SK-N-SH (cell line): ENCODE measurements around the gene PLAGL1. TPM values are rescaled to one million over a fixed set of nuclear protein-coding genes. Genes with fewer than 3 reads are reported as not detected.

Source experiments
- CTCF ChIA-PET: fragments of 300-600, 350-600 bp; formaldehyde crosslinking; extraction: SDS; loops from one replicate; lab custom pipeline; 2021; lab: Yijun Ruan, JAX
- POLR2A ChIA-PET: fragments of 350-600 bp; sonication (Branson Sonifier 250); formaldehyde crosslinking; extraction: SDS; loops from one replicate; lab custom pipeline; 2020; ENCODE audit warnings: antibody characterized with exemption, inconsistent platforms; lab: Yijun Ruan, JAX
- DNase-seq: peaks from one replicate; pipeline ENCODE4 v3.0.0; 2012
- H2AFZ ChIP-seq: fragments of 200-600 bp; sonication (generic); 2 replicates; pipeline ENCODE4 v1.8.1; 2016; ENCODE audit warnings: antibody characterized with exemption, mild to moderate bottlenecking, low read depth
- H3F3A ChIP-seq: fragments of 200-600 bp; sonication (generic); replicated peaks from 2 replicates; pipeline ENCODE3; 2016; ENCODE audit warnings: antibody characterized with exemption, mild to moderate bottlenecking; ENCODE audit not compliant: insufficient read depth
- H3K27ac ChIP-seq, 2 experiments: fragments of 200-500 bp in 1 of 2; fragments of 200-600 bp in 1 of 2; sonication (Bioruptor generic) in 1 of 2; sonication (generic), shearing (Covaris generic) in 1 of 2; 2 replicates each; pipeline versions ENCODE4 v1.5.1 to v1.6.1; 2014 to 2016; ENCODE audit warnings: low read depth in 2 of 2, inconsistent platforms in 1 of 2, low read length in 1 of 2, mild to moderate bottlenecking in 1 of 2, mixed read lengths in 1 of 2
- H3K27me3 ChIP-seq: fragments of 200-600 bp; sonication (generic), shearing (Covaris generic); 2 replicates; pipeline ENCODE4 v1.6.1; 2016; ENCODE audit warnings: mixed run types; ENCODE audit not compliant: insufficient read depth
- H3K36me3 ChIP-seq, 2 experiments: fragments of 200-500 bp in 1 of 2; fragments of 200-600 bp in 1 of 2; sonication (Bioruptor generic) in 1 of 2; sonication (generic) in 1 of 2; replicated peaks in 1 of 2; 2 replicates each; pipeline versions ENCODE3 to v1.5.1; 2014 to 2016; ENCODE audit warnings: low read length in 1 of 2, mild to moderate bottlenecking in 1 of 2; ENCODE audit not compliant: insufficient read depth in 2 of 2, control insufficient read depth in 1 of 2
- H3K4me1 ChIP-seq, 2 experiments: fragments of 200-500 bp in 1 of 2; fragments of 200-600 bp in 1 of 2; sonication (Bioruptor generic) in 1 of 2; sonication (generic), shearing (Covaris generic) in 1 of 2; 2 replicates each; pipeline versions ENCODE4 v1.5.1 to v1.6.1; 2014 to 2016; ENCODE audit warnings: low read depth in 1 of 2, low read length in 1 of 2, mixed run types in 1 of 2; ENCODE audit not compliant: insufficient read depth in 2 of 2, control insufficient read depth in 1 of 2
- H3K4me2 ChIP-seq: fragments of 200-600 bp; sonication (generic), shearing (Covaris generic); 2 replicates; pipeline ENCODE4 v1.6.1; 2017; ENCODE audit warnings: mixed run types
- H3K4me3 ChIP-seq, 2 experiments: fragments of 200-500 bp in 1 of 2; fragments of 200-600 bp in 1 of 2; sonication (Bioruptor generic) in 1 of 2; sonication (generic), shearing (Covaris generic) in 1 of 2; 2 replicates each; pipeline versions ENCODE4 v1.5.1 to v1.8.1; 2014 to 2016; ENCODE audit warnings: low read depth in 2 of 2, inconsistent platforms in 1 of 2, low read length in 1 of 2, mild to moderate bottlenecking in 1 of 2, mixed read lengths in 1 of 2, moderate library complexity in 1 of 2
- H3K79me2 ChIP-seq: fragments of 200-600 bp; sonication (generic); 2 replicates; pipeline ENCODE4 v1.8.1; 2017; ENCODE audit warnings: mild to moderate bottlenecking; ENCODE audit not compliant: insufficient read depth
- H3K9ac ChIP-seq: fragments of 200-600 bp; sonication (generic); 2 replicates; pipeline ENCODE4 v1.6.1; 2017; ENCODE audit warnings: mixed run types
- H3K9me2 ChIP-seq: fragments of 200-600 bp; sonication (generic); 2 replicates; pipeline ENCODE4 v1.6.1; 2017; ENCODE audit warnings: mixed run types
- H3K9me3 ChIP-seq: fragments of 200-600 bp; sonication (generic); 2 replicates; pipeline ENCODE4 v1.6.1; 2017; ENCODE audit warnings: mixed run types, mild to moderate bottlenecking, moderate library complexity
- H4K20me1 ChIP-seq: fragments of 200-600 bp; sonication (generic); 2 replicates; pipeline ENCODE4 v1.6.1; 2017; ENCODE audit warnings: mild to moderate bottlenecking, mixed run types; ENCODE audit not compliant: insufficient read depth
- EP300 ChIP-seq, 2 experiments: IDR thresholded peaks; 2 replicates each; pipeline versions ENCODE4 v1.4.0 to v1.6.1; 2012; ENCODE audit warnings: borderline replicate concordance in 1 of 2, low read depth in 1 of 2, low read length in 1 of 2
- FOXJ3 ChIP-seq: sonication (generic); formaldehyde crosslinking; IDR thresholded peaks from 2 replicates; pipeline ENCODE4 v1.5.1; 2020; ENCODE audit warnings: mild to moderate bottlenecking, missing genetic modification reagents
- GABPA ChIP-seq: IDR thresholded peaks from 2 replicates; pipeline ENCODE4 v1.4.0; 2012; ENCODE audit warnings: low read depth, mild to moderate bottlenecking
- MEF2A ChIP-seq: IDR thresholded peaks from 2 replicates; pipeline ENCODE4 v1.4.0; 2012; ENCODE audit warnings: low read depth, borderline replicate concordance
- POLR2AphosphoS5 ChIP-seq: IDR thresholded peaks from 2 replicates; pipeline ENCODE4 v1.6.1; 2012; ENCODE audit warnings: low read depth, low read length
- RFX5 ChIP-seq: IDR thresholded peaks from 2 replicates; pipeline ENCODE4 v1.6.1; 2012; ENCODE audit warnings: mild to moderate bottlenecking, improper control_type of control experiment, low read length
- TAF1 ChIP-seq: IDR thresholded peaks from 2 replicates; pipeline ENCODE4 v1.6.1; 2012; ENCODE audit warnings: low read depth, mild to moderate bottlenecking, low read length, moderate library complexity, borderline replicate concordance
- TEAD4 ChIP-seq: IDR thresholded peaks from 2 replicates; pipeline ENCODE4 v1.4.0; 2012; ENCODE audit warnings: mild to moderate bottlenecking, borderline replicate concordance; ENCODE audit not compliant: insufficient read depth
- YY1 ChIP-seq: IDR thresholded peaks from 2 replicates; pipeline ENCODE4 v1.4.0; 2012; ENCODE audit warnings: low read depth, mild to moderate bottlenecking
- WGBS: methylation state at CpG from one replicate; pipeline ENCODE4 v1.1.6; 2017; ENCODE audit warnings: low lambda C conversion rate; 5-methylcytosine and 5-hydroxymethylcytosine counted together
- polyA plus RNA-seq, 3 experiments: library from polyadenylated mRNA; depleted of rRNA; stranded (reverse); fragments of >200 nt; gene quantifications; 2 replicates each; pipeline ENCODE4 v1.2.3, GENCODE V29; 2012
- TF ChIP-seq, protein P1 (sequence below): fragments of 150-350 bp; IDR thresholded peaks from 2 replicates; pipeline ENCODE4 v1.6.1; 2016; ENCODE audit warnings: mild to moderate bottlenecking, low read depth, low read length
- TF ChIP-seq, protein P2 (sequence below): IDR thresholded peaks from 2 replicates; pipeline ENCODE4 v1.4.0; 2012; ENCODE audit warnings: low read depth
- TF ChIP-seq, protein P3 (sequence below): IDR thresholded peaks from 2 replicates; pipeline ENCODE4 v1.4.0; 2012; ENCODE audit warnings: low read depth, borderline replicate concordance
- TF ChIP-seq, protein P4 (sequence below): IDR thresholded peaks from 2 replicates; pipeline ENCODE4 v1.6.1; 2012; ENCODE audit warnings: mild to moderate bottlenecking, low read depth, low read length, moderate library complexity

PLAGL1 gene
- polyA plus RNA-seq, 1 of the 3 experiments (the other 2 are of a cell fraction): 25.8 TPM

DNA sequence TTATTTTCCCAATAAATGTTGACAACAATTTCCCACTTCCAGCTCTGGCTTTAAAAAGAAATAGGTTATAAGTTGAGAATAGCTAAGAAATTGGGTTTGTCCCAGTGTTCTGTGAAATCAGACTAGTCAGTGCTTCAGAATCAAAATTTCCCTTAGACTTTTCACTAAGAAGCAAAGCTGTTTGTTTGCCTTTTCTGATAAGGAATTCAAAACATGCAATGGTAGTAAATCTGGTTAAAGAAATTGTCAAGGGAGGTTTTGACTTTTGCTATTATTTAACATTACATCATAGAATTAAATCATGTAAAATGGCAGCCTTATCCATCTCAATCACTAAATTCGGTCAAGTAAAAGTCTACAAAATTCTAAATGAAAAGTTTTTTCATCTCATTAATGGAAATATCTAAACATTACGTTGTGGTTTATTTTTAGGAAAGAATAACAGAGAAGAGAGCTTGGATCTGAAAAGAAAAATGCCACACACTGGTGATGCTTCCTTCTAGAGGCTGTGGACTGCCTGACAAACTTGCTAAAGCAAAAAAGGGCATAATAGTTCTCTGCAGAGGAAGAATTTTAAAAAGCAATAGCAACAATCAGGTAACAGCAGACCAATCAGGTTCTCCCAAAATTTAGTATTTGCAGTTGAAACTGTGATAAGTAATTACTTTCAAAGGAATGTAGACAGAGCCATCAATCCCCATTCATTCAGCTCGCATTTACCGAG lies 36.4 kb downstream of the PLAGL1 start:
- H3K4me1 ChIP-seq: no peaks in the 10 kb centered on the region; a peak in 1 of 4 replicates
- no peaks in the 10 kb centered on the region for H3K79me2 ChIP-seq
- CTCF ChIA-PET: interaction anchor here (0.5 to 1.6 kb wide), 5 partner anchors 10 to 156 kb away, joined by 3 to 7 read pairs (median 4); no protein-coding TSS in a partner anchor
- no peaks in the 10 kb centered on the region for H4K20me1 ChIP-seq
- no peaks in the 10 kb centered on the region for H3F3A ChIP-seq
- no peaks in the 10 kb centered on the region for H3K9me2 ChIP-seq
- no peak overlapping the region for H3K9ac ChIP-seq
- H2AFZ ChIP-seq: no peak overlapping the region
- no peaks in the 10 kb centered on the region for H3K27me3 ChIP-seq
- no peak for DNase-seq
- POLR2A ChIA-PET: no interaction called here
- TF ChIP-seq TAF1: no peak
- no peak for TF ChIP-seq MEF2A
- TF ChIP-seq EP300 (IDR thresholded peaks at IDR 0.05; ENCODE audit: borderline replicate concordance in 1 of 2, low read depth in 1 of 2, low read length in 1 of 2): no peak
- TF ChIP-seq TEAD4: no peak
- TF ChIP-seq, protein P1, sequence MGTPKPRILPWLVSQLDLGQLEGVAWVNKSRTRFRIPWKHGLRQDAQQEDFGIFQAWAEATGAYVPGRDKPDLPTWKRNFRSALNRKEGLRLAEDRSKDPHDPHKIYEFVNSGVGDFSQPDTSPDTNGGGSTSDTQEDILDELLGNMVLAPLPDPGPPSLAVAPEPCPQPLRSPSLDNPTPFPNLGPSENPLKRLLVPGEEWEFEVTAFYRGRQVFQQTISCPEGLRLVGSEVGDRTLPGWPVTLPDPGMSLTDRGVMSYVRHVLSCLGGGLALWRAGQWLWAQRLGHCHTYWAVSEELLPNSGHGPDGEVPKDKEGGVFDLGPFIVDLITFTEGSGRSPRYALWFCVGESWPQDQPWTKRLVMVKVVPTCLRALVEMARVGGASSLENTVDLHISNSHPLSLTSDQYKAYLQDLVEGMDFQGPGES: no peak
- TF ChIP-seq, protein P2, sequence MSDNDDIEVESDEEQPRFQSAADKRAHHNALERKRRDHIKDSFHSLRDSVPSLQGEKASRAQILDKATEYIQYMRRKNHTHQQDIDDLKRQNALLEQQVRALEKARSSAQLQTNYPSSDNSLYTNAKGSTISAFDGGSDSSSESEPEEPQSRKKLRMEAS: no peak
- no peak for TF ChIP-seq YY1
- no peak for TF ChIP-seq GABPA
- TF ChIP-seq, protein P3, sequence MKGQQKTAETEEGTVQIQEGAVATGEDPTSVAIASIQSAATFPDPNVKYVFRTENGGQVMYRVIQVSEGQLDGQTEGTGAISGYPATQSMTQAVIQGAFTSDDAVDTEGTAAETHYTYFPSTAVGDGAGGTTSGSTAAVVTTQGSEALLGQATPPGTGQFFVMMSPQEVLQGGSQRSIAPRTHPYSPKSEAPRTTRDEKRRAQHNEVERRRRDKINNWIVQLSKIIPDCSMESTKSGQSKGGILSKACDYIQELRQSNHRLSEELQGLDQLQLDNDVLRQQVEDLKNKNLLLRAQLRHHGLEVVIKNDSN: no peak
- TF ChIP-seq POLR2AphosphoS5: no peak
- TF ChIP-seq RFX5: no peak
- no peak for TF ChIP-seq FOXJ3
- TF ChIP-seq, protein P4, sequence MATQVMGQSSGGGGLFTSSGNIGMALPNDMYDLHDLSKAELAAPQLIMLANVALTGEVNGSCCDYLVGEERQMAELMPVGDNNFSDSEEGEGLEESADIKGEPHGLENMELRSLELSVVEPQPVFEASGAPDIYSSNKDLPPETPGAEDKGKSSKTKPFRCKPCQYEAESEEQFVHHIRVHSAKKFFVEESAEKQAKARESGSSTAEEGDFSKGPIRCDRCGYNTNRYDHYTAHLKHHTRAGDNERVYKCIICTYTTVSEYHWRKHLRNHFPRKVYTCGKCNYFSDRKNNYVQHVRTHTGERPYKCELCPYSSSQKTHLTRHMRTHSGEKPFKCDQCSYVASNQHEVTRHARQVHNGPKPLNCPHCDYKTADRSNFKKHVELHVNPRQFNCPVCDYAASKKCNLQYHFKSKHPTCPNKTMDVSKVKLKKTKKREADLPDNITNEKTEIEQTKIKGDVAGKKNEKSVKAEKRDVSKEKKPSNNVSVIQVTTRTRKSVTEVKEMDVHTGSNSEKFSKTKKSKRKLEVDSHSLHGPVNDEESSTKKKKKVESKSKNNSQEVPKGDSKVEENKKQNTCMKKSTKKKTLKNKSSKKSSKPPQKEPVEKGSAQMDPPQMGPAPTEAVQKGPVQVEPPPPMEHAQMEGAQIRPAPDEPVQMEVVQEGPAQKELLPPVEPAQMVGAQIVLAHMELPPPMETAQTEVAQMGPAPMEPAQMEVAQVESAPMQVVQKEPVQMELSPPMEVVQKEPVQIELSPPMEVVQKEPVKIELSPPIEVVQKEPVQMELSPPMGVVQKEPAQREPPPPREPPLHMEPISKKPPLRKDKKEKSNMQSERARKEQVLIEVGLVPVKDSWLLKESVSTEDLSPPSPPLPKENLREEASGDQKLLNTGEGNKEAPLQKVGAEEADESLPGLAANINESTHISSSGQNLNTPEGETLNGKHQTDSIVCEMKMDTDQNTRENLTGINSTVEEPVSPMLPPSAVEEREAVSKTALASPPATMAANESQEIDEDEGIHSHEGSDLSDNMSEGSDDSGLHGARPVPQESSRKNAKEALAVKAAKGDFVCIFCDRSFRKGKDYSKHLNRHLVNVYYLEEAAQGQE: no peak
- H3K9me3 ChIP-seq: no peaks in the 10 kb centered on the region
- no peak overlapping the region for H3K4me3 ChIP-seq
- no peak overlapping the region for H3K27ac ChIP-seq
- WGBS: 69% methylated on average over 4 of the region's 4 CpGs
- no peaks in the 10 kb centered on the region for H3K36me3 ChIP-seq
- H3K4me2 ChIP-seq: no peak overlapping the region
